DMS 273 (cell line): ENCODE results near the gene SRGAP3.
A peak's percentile ranks its signal among the peaks of the same experiment; 100 is the strongest.

Experiments used
- DNase-seq: peaks from one replicate; lab custom pipeline; 2025; ENCODE audit not compliant: unreplicated experiment; lab: John Stamatoyannopoulos, UW

The SRGAP3 gene

DNA sequence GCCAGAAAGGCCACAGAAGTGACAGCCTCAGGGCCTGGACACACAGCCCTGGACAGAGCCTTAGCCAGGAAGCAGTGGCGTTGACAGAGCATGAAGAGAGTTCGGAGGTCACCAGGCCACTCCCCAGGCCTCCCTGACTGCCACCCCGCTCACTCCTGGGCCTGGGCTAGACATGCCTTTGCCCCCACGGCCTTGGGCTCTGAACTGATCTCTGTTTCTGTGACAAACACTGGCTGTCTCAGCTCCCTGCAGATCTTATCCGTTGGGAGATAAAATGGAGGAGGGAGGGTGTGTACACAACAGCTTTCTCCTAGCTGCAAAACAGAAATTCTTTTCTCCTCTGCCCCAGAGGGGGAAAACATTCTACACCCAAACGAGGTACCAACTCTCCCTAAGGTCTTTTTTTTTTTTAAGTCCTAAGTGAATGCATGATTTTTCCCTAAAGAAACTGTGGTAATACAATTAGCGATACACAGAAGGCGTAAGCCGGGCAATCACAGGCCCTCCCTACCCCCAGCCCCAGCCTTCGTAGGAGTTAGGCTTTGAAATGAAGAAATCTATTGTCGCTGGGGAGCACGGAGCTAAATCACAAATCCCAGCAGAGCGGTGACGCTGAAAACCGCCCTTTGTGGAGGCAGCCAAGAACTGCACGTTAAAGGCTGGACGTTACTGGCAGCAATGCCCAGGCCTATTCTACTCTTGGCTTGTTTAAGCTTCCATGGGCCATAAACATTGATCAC is 45.0 kb downstream of the SRGAP3 start:
- no peak for DNase-seq

DNA sequence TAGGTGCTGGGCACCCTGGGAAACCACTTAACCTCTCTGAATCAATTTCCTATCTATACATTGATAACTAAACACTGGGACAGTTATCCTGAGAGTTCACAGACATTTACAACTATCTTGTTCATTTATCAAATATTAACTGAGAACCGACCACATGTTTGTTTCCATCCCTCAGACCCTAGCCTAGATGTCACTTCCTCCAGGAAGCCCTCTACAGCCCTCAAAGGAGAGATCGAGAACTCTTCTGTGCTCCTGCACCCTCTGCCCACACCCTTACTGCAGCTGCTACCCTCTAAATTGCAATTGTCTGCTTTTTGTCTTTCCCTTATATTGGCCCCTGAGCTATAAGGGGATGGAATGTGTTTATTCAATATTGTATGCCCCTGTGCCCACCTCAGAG is 46.1 kb downstream of the SRGAP3 start:
- no peak for DNase-seq

- DNase-seq = no peak
Observed at GRCh38 chr3:9202546-9202945, 46.9 kb downstream of the SRGAP3 start.

DNA sequence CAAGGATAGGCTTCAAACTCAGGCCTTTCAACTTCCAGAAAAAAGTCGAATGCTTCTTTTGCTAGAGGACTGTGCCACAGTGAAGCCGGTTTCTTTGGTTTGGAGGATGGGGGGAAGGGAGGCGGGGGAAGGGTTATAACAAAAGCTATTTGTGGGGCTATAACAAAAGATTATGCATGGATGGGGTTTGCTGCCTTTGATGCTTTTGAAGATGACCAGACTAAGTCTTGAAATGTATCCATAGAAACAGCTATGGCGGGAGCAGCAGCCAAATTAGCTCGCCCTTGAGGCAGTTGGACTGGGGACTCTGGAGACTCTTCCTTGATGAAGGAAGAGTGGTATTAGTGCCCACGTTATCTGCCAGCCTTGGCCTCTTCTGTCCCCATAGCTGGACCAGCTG is 47.5 kb downstream of the SRGAP3 start:
- no peak for DNase-seq

GRCh38 chr3:9201266-9201665 is 48.2 kb downstream of the SRGAP3 start:
- peak; percentile 92 for DNase-seq

DNA sequence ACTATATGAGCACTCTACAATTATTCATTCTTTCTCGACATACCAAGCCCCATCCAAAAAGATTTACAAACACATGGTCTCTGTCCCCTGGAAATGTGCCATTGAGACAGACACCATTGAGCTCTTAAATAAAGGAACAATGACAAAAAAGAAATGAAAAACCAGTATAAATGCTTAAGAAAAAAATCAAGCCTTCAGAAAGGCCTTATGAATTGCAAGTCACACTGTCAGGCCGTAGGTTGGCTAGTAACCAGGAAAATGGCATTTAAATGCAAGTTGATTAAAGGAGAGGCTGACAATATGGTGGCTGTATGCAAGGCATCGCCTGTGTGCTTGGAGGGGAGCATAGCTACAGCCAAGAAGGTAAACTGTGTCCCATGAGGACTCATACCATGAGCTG is 49.7 kb downstream of the SRGAP3 start:
- no peak for DNase-seq

DNA sequence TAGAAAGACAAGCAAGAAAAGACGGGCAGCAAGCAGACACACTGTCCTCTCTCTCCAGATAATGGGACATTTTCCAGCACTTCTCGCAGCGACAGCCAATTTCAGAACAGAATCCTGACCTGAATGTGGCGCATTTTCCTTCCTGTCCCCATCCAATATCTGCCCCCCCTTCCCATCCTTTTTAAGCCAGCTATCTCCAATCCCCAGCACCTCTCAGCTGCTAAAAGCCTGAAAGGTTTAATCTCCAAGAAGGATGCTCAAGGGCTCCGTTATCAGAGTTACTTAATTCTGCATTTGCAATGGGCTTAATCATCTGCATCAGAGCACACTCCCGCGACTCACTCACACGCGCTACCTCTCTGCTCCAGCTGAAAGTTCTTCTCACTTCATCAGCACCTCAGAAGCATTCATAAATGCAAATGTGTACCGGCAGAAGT is 50.5 kb downstream of the SRGAP3 start:
- DNase-seq = no peak

DNA sequence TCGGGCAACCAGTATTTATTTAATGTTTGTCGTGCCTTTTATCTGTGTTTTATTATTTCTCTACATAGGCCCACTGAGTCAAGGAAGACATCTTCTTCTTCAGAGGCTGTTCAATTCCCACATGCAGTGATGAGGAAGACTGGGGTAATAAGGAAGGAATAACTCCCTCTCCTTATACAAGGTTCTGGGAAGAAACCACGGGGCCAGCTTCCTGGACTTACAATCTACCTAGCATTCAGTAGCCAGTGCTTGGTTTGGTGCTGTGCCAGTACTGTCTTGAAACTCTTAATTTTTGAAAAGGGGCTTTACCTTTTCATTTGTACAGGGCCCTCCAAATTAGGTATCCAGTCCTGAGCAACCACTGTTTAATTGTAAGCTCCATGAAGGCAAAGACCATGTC is 51.2 kb downstream of the SRGAP3 start:
- DNase-seq = no peak

- peak; percentile 66 for DNase-seq
Observed at GRCh38 chr3:9196020-9196419, 53.4 kb downstream of the SRGAP3 start.

DNA sequence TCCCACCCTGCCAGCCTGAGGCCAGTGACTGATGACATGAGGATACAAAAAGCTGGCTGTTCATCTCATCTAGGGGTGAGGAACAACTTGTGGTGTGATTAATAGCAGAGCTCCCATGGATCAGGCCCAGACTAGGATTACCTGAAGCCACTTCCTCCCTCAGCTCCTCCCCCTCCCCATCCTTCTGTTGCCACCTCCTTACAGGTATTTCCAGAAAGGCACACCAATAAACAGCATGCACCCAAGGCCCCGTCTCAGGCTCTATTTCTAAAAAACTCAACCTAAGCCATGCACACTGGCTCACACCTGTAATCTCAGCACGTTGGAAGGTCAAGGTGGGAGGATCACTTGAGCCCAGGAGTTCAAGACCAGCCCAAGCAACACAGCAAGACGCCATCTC is 54.1 kb downstream of the SRGAP3 start:
- DNase-seq = no peak

DNA sequence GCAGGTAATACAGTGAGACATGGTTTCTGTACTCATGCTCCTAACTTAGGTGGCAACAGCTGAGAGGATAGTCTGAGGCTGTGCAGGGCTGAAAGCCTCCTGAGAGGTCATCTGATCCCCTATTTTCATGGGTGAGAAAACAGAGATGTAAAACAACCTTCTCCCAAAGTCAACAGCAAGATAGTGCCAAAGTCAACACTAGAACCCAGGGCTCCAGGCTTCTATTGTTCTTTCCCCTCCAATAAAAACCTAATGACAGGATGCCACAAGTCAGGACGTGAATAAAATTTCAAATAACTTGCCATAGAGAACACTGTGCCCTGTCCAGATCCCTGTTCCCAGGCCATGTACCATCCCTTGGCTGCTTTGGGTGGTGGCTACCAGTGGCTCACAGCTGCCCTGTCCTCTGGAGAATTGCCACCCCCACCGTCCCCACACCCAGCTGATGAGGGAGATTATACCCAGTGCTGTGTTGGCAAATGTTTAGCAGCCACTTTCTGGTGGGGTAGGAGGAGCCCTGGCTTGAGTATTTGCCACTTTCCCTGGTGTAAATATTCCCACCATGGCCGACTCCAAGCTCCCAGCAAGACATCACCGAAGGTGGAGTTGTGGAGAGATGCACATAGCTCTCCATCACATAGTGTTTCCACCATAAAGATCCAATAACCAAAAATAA is 54.8 kb downstream of the SRGAP3 start:
- DNase-seq = no peak

- no peak for DNase-seq
Observed at GRCh38 chr3:9193633-9194195, 55.7 kb downstream of the SRGAP3 start.

GRCh38 chr3:9193211-9193610 is 56.2 kb downstream of the SRGAP3 start:
- no peak for DNase-seq

DNA sequence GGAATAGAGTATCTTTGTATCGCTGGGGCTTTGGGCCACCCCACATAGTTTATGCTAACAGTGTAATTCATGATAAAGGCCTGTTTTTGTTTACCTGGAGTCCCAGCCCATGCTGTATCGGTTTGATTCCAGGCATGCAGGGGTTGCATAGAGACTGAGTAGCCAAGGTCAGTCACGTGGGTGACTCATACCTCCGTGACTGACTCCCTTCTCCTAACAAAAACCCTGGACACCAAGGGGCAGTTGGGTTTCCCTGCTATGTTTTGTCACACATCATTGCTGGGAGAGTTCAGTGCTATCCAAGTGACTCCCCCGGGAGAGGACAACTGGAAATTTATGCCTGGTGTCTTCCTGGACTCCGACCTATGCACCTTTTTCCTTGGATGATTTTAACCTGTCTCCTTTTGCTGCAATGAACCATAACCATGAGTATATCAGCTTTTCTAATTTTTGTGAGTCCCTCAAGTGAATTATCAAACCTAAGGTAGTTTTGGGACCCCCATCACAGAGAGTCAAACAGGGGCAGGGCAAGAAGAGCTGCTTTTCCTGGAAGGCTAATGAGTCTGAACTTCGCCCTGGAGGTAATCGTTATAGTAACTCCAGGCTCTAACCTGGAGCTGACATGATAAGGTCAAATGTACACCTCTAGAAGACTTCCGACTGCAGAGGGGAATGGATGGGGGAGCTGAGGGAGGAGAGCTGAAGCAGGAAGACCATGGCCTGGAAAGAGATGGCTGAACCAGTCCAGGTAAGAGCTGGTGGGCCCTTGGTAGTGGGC is 57.0 kb downstream of the SRGAP3 start:
- DNase-seq = no peak

- no peak for DNase-seq
Observed at GRCh38 chr3:9190276-9190675, 59.2 kb downstream of the SRGAP3 start.

DNA sequence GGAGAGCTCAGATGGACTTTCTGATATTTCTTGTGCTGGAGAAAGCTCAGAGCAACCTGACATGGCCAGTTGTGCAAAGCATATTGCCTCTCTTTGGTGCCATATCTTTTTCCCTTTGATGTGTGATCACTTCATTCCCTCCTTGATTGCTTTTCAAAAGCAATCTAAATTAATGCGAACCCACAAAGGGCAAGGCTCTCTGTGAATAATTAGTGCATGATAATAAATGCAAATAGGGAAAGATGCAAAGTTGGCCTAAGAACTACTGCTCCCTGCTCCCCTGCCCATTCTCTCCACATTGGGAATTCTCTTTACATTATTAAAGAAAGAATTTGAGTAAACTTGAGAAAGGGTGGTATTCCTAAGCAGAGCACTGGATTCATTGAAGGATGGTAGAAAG is 60.9 kb downstream of the SRGAP3 start:
- no peak for DNase-seq

- DNase-seq = no peak
Observed at GRCh38 chr3:9185701-9186100, 63.7 kb downstream of the SRGAP3 start.

GRCh38 chr3:9185046-9185445 is 64.4 kb downstream of the SRGAP3 start:
- DNase-seq = no peak

DNA sequence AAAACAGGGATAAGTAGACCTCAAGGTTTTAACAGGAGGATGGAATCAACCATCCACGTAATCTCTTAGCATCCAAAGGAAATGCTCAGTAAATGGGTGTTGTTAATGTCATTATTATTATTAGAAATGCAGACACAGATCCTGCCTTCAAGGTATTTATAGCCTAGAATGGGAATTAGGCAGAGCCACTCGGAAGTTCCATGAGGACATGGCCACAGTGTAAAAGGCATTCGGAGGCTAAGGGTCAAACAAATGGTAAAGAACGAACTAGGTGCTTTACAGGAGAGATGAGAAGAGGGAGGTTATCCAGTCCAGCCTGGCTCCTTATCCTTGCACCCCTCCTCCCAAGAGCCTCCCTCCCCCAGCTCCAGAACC is 65.0 kb downstream of the SRGAP3 start:
- DNase-seq = no peak

DNA sequence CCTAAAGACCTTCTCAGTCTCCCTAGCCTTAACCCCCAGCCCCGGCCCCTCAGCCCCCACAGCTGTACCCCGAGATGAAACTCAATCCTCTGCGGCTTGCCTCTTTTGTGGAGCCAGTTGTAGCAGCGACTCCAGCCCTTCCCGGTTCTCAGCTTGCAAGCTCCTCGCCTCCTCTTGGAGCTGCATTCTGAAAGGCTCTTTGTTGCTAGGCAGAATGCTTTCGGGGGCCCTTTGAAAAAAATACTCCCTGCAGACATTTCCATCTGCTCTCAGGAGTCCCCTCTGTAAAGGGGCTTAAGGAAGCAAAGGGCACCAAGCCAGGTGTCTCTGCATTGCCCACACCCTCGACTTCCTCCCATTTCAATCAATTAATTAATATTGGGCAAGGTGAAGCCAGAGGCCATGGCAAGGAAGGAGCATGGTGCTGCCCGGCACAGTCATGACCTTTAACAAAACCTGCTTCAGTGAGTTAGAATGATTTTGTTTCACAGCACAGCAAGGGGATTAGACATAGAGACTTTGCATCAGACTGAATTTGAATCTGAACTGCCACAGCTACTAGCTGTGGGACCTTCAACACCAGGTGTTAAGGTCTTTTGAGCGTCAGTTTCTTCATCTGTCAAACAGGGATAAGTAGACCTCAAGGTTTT is 65.5 kb downstream of the SRGAP3 start:
- peak; percentile 87 for DNase-seq

GRCh38 chr3:9183011-9183410 is 66.4 kb downstream of the SRGAP3 start:
- DNase-seq = peak; percentile 10
